OCI-LY3 (cell line): ENCODE results near the gene RPSA.
A peak's percentile ranks its signal among the peaks of the same experiment; 100 is the strongest.

ENCODE experiments used
- H2AFZ ChIP-seq: fragments of 200-600, 300-600 bp; shearing (Covaris generic); 2 replicates; pipeline ENCODE4 v1.6.0; 2014; ENCODE audit warnings: antibody characterized with exemption, low read depth, low read length
- H3K27ac ChIP-seq: fragments of 200-600, 300-600 bp; sonication (generic); 2 replicates; pipeline ENCODE4 v1.5.1; 2014; ENCODE audit warnings: mild to moderate bottlenecking, low read length, moderate library complexity, mixed read lengths
- H3K27me3 ChIP-seq: fragments of 200-600, 300-600 bp; sonication (generic); 2 replicates; pipeline ENCODE4 v1.6.1; 2014; ENCODE audit warnings: low read depth, low read length, mixed read lengths
- H3K36me3 ChIP-seq: fragments of 200-600, 300-600 bp; sonication (generic); replicated peaks from 2 replicates; pipeline ENCODE3; 2014; ENCODE audit warnings: low read depth, low read length, mixed read lengths
- H3K4me1 ChIP-seq: fragments of 300-600, 200-600 bp; sonication (generic); 2 replicates; pipeline ENCODE4 v1.6.1; 2014; ENCODE audit warnings: low read length, mixed read lengths
- H3K4me2 ChIP-seq: fragments of 200-600, 300-600 bp; sonication (generic); 2 replicates; pipeline ENCODE4 v1.6.1; 2014; ENCODE audit warnings: low read length, mixed read lengths
- H3K4me3 ChIP-seq: fragments of 300-600, 200-600 bp; sonication (generic); 2 replicates; pipeline ENCODE4 v1.5.1; 2014; ENCODE audit warnings: antibody characterized with exemption, mild to moderate bottlenecking, low read length, moderate library complexity
- H3K79me2 ChIP-seq: fragments of 300-600, 200-600 bp; shearing (Covaris generic); 2 replicates; pipeline ENCODE4 v1.6.1; 2014; ENCODE audit warnings: mild to moderate bottlenecking, low read length, mixed read lengths
- H3K9ac ChIP-seq: fragments of 300-600, 200-600 bp; shearing (Covaris generic); 2 replicates; pipeline ENCODE4 v1.6.0; 2014; ENCODE audit warnings: mild to moderate bottlenecking, low read length, moderate library complexity
- H3K9me3 ChIP-seq: fragments of 200-600, 300-600 bp; shearing (Covaris generic); 2 replicates; pipeline ENCODE4 v1.6.1; 2014; ENCODE audit warnings: low read length, mixed read lengths; ENCODE audit not compliant: insufficient read depth
- H4K20me1 ChIP-seq: fragments of 200-600, 300-600 bp; sonication (generic); 2 replicates; pipeline ENCODE4 v1.6.1; 2016; ENCODE audit warnings: low read length, mixed read lengths; ENCODE audit not compliant: insufficient read depth
- EZH2phosphoT487 ChIP-seq: fragments of 200-600 bp; shearing (Covaris generic); IDR thresholded peaks from 2 replicates; pipeline ENCODE4 v1.6.1; 2018; ENCODE audit warnings: antibody characterized with exemption, mixed run types, low read depth
- TF ChIP-seq, protein P1 (sequence below): fragments of 200-600, 300-600 bp; sonication (generic); IDR thresholded peaks from 2 replicates; pipeline ENCODE4 v1.5.1; 2014; ENCODE audit warnings: antibody characterized with exemption, low read length, low read depth

The RPSA gene

DNA sequence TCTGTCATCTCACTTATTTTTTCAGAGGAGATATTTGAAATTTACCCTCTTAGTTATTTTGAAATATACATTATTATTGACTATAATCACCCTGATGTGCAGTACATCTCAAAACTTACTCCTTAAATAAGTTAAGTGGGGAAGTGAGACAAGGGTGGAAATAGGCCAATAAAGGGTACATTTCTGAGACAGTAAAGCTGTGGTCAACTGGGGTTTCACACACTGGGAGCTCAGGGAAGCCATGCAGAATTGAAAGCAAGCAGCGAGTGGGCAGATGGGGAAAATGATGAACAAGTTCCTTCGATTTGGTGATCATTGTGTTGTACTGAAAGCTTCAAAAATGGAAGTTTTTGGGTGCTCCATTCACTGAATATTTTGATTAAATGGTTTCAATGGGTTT lies 39.4 kb downstream of the RPSA start:
- Histone ChIP-seq H3K79me2 (no peaks in the 10 kb centered on the region), H3K4me3 (no peak overlapping the region), H3K27me3 (no peaks in the 10 kb centered on the region)

DNA sequence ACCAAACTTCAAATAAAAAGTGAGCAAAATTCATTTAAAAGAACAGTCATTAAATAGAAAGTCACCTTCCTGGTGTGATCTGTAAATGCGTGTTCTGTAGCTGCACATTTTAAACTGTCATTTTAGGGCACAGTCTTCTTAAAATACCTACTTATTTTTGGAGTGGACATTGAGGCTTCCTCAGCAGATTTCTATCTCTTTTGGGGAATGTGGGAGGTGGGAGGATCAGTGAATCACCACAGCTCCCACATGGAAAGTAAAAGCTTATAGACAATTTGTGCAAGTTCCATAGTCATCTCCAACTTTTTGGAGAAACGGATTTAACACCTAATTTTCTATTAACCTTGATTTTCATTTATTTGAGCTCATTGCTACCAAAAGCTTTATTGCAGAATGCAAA lies 39.9 kb downstream of the RPSA start:
- H2AFZ ChIP-seq = no peak overlapping the region
- no peaks in the 10 kb centered on the region for H4K20me1 ChIP-seq
- H3K36me3 ChIP-seq = no peaks in the 10 kb centered on the region
- no peak overlapping the region for H3K4me3 ChIP-seq
- H3K79me2 ChIP-seq = no peaks in the 10 kb centered on the region
- no peak overlapping the region for H3K9ac ChIP-seq
- no peaks in the 10 kb centered on the region for H3K27me3 ChIP-seq
- H3K9me3 ChIP-seq = no peaks in the 10 kb centered on the region
- TF ChIP-seq EZH2phosphoT487 = no peak
- TF ChIP-seq, protein P1, sequence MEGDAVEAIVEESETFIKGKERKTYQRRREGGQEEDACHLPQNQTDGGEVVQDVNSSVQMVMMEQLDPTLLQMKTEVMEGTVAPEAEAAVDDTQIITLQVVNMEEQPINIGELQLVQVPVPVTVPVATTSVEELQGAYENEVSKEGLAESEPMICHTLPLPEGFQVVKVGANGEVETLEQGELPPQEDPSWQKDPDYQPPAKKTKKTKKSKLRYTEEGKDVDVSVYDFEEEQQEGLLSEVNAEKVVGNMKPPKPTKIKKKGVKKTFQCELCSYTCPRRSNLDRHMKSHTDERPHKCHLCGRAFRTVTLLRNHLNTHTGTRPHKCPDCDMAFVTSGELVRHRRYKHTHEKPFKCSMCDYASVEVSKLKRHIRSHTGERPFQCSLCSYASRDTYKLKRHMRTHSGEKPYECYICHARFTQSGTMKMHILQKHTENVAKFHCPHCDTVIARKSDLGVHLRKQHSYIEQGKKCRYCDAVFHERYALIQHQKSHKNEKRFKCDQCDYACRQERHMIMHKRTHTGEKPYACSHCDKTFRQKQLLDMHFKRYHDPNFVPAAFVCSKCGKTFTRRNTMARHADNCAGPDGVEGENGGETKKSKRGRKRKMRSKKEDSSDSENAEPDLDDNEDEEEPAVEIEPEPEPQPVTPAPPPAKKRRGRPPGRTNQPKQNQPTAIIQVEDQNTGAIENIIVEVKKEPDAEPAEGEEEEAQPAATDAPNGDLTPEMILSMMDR = no peak
- peaks cover 8% of the 10 kb centered on the region for H3K4me1 ChIP-seq
- H3K4me2 ChIP-seq = no peak overlapping the region
- H3K27ac ChIP-seq = no peak overlapping the region

More for the DNA sequence above, 39.4 kb downstream of the RPSA start:
- Histone ChIP-seq H3K9me3 (no peaks in the 10 kb centered on the region), H3K4me2 (peak overlapping the region; percentile 36), H3K27ac (no peak overlapping the region), H4K20me1 (no peaks in the 10 kb centered on the region), H2AFZ (no peak overlapping the region), H3K9ac (no peak overlapping the region), H3K36me3 (no peaks in the 10 kb centered on the region), H3K4me1 (peaks cover 8% of the 10 kb centered on the region)
- TF ChIP-seq, protein P1 = no peak
- no peak for TF ChIP-seq EZH2phosphoT487

DNA sequence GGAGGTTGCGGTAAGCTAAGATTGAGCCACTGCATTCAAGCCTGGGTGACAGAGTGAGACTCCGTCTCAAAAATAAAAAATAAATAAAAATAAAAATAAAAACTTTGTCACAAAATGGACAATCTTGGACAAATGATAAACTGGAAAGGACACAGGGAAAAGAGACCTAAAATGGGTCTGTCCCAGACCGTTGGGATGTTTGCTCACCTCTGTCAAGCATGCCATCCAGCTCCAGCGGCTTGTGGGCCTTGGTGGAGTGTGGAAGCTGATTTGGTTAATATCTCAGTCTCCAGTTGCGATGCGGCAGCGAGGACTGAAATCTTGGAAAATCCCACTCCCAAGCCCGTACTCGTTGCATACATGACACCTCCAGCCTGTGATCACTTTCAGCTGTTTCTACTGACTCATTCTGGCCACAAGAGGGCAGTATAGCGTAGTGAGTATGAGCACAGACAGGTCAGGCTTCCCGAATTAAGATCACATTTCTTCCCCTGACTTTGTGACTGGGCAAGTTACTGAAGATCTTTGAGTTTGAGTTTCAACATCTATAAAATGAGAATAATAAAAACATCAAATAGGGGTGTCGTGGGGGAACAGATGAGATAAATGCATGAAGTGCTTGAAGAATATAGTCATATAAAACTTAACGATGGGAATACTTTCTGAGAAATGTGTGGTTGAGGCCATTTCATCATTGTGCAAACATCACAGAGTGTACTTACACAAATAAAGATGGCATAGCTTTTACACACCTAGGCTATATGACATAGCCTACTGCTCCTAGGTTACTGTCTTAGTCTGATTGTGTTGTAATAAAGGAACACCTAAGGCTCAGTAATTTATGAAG lies 41.3 kb downstream of the RPSA start:
- Histone ChIP-seq H3K4me2 (peak overlapping the region; percentile 21), H3K27me3 (no peaks in the 10 kb centered on the region), H3K36me3 (no peaks in the 10 kb centered on the region), H3K9ac (no peak overlapping the region), H2AFZ (peak overlapping the region; percentile 10; the same call in 1 of the 2 replicates), H3K4me3 (no peak overlapping the region), H3K4me1 (peaks cover 12% of the 10 kb centered on the region), H3K9me3 (no peaks in the 10 kb centered on the region), H4K20me1 (no peaks in the 10 kb centered on the region), H3K79me2 (no peaks in the 10 kb centered on the region), H3K27ac (no peak overlapping the region)
- TF ChIP-seq, protein P1 = peak; percentile 98
- TF ChIP-seq EZH2phosphoT487 = no peak

DNA sequence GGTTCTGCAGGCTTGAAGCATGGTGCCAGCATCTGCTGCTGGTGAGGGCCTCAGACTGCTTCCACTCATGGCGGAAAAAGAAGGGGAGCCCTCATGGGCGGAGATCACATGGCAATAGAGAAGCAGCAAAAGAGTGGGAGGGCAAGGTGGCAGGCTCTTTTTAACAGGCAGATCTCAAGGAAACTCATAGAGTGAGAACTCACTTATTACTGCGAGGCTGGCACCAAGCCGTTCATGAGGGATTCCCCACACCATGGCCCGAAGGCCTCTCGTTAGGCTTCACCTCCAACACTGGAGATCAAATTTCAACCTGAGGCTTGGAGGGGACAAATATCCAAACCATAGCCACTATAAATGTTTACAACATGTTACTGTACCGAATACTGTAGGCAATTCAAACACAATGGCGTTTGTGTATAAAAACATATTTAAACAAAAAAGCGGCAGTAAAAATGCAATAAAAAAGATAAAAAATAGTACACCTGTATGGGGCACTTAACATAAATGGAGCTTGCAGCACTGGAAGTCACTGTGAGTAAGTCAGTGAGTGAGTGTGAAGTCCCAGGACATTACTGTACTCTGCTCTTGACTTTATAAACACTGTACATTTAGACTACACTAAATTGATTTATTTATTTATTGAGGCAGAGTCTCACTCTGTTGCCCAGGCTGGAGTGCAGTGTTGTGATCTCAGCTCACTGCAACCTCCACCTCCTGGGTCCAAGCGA lies 42.1 kb downstream of the RPSA start:
- H3K9me3 ChIP-seq = no peaks in the 10 kb centered on the region
- TF ChIP-seq, protein P1 = no peak
- no peak overlapping the region for H3K9ac ChIP-seq
- H3K4me1 ChIP-seq = peaks cover 19% of the 10 kb centered on the region
- no peak overlapping the region for H2AFZ ChIP-seq
- H4K20me1 ChIP-seq = no peaks in the 10 kb centered on the region
- no peak overlapping the region for H3K27ac ChIP-seq
- no peaks in the 10 kb centered on the region for H3K27me3 ChIP-seq
- H3K79me2 ChIP-seq = no peaks in the 10 kb centered on the region
- no peak overlapping the region for H3K4me3 ChIP-seq
- H3K4me2 ChIP-seq = no peak overlapping the region
- no peaks in the 10 kb centered on the region for H3K36me3 ChIP-seq
